CD1c-positive myeloid dendritic cell (primary cell): ENCODE measurements around the gene STYXL2.

ENCODE experiments used
- DNase-seq: peaks from one replicate; pipeline ENCODE4 v3.0.0-alpha.2; 2016; ENCODE audit errors: extremely low spot score

Gene STYXL2

DNA sequence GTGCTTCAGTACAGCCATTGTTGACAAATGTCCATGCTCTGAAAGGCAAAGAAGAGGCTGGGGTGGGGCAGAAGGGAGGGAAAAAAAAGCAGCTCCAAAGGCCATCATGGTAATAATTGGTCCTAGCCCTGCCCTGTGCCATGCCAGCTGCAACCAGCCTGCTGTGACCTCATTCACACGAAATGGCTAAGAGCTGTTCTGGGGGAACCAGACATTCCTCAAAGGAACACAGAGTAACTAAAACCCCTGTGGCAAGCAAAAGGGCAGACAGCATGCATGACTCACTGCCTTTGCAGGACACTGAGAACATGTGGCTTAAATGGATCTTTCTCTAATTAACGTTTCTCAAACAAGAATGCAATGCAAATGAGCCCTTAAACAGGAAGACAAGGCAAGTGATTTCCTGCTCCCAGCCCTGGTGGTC, 42.3 kb downstream of the STYXL2 start:
- no peak for DNase-seq

DNA sequence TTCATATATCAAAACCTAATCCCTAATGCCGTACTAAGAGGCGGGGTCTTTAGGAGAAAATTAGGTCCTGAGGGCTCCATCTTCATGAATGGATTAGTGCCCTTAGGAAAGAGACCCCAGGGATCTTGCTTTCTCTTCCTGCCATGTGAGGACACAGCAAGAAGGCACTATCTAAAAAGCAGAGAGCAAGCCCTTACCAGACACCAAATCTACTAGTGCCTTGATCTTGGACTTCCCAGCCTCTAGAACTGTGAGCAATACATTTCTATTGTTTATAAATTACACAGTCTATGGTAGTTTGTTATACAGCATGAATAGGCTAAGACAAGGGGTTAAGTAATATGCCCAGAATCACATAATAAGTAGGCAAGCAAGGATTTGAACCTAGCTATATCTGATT, 42.9 kb downstream of the STYXL2 start:
- no peak for DNase-seq

DNA sequence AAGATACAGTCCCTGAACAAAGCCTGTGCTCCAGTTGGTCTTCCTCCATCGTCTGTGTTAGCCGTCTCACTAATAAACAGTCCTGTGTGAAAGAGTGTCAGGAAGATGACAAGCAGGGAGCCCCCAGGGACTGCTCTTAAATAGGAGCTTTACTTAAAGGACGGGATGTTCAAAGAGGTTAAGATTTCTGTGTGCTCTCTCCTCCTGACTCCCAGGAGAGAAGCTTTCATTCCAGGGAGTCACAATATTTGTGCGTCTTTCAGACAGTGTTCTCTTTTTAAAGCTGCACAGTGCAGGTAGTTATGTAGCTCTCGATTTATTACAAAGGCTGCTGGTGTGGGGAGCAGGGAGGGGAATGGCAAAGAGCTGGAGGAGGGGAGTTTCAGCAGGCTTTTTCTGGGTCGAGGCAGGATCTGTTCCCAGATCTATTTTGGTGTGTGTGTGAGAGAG, 43.5 kb downstream of the STYXL2 start:
- DNase-seq, result no peak

DNA sequence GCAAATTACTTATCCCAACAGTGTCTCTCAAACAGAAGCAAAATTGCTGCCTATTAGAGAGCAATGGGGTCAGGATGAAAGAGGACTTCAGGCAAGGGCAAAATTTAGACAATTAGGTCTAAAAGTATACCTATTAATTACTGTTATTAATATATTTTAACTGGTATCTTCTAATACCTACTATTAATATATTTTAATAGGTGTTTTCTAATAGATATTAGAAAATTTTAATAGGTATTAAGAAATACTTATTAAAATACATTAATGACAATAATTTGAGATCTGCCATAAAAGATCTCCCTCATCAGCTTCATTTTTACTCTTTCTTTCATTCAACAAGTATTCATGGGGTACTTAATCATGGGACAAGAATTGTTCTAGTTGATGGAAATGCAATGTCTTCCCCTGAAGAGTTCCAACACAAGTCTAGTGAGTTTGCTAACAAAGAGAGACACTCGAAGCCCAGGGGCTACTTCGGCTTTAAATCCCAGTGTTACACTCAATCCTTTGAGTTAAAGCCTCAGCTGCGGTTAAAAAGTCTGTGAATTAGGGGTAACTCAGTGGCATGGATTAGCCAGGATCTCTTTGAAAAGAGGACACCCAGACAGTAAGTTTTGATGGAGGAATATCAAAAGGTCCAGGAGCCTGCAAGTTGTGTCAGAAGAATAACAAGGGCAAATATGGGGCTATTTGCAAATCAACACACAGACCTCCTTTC, 44.1 kb downstream of the STYXL2 start:
- no peak for DNase-seq

DNA sequence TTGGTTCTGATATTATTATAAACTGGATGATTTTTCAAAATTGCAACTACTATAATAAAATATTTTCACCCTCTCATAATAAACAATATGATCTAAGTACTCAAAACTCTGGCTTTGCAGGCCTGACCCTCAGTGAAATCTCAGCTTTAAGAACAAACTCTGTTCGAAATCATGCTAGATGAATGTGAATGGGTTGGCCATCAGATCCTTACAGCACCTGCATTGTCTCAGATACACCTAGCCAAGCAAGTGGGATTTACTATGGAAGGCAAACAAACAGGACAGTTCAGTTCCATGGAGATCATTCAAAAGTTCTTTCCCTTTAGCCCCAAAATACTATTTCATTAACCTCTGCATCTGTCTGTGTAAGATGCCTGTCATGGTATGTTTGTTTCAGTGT, 44.8 kb downstream of the STYXL2 start:
- DNase-seq, result no peak

DNA sequence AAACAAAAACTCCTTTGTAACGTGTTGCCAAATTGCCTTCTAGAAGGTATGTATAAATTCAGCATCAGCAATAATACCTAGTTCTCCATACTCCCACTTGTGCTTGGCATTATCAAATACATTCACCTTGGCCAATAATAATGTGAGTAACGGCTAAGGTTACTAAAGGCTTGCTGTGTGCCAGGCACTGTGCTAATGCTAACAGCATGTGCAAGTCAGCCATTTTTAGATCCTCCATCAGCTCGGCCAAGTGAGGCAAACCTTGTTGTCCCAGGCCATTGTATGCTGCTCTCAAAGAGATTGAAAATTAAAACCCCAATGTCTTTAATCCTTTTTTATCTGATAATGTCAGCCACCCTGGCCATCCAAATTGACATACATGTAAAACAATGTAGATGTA, 48.1 kb downstream of the STYXL2 start:
- no peak for DNase-seq
